Thyroid gland (tissue), 4 donors: ENCODE measurements around the gene HDAC9. TPM values are rescaled to one million over a fixed set of nuclear protein-coding genes. Genes with fewer than 3 reads are reported as not detected.

Experiments
- DNase-seq, 2 donors: peaks; one replicate each; pipeline ENCODE4 v3.0.0-alpha.2; 2019
- H3K27ac ChIP-seq, 3 donors: fragments of 200-600 bp; sonication (generic); 1 replicate in 2 of 3; 2 replicates in 1 of 3; pipeline ENCODE4 v1.5.1; 2016 to 2019; ENCODE audit warnings: mild to moderate bottlenecking in 1 of 3, moderate library complexity in 1 of 3
- H3K27me3 ChIP-seq: fragments of 200-600 bp; sonication (generic); one replicate; pipeline ENCODE4 v1.5.1; 2019
- H3K36me3 ChIP-seq, 2 donors: fragments of 200-600 bp; sonication (generic); one replicate each; pipeline ENCODE4 v1.5.1; 2016 to 2019
- H3K4me1 ChIP-seq, 2 donors: fragments of 200-600 bp; sonication (generic); one replicate each; pipeline ENCODE4 v1.5.1; 2017 to 2019
- H3K4me3 ChIP-seq, 3 donors: fragments of 200-600 bp; sonication (generic); replicated peaks in 1 of 3; 1 replicate in 2 of 3; 2 replicates in 1 of 3; pipeline ENCODE4 v1.5.1; 2016; ENCODE audit warnings: mild to moderate bottlenecking in 1 of 3
- H3K9me3 ChIP-seq: fragments of 200-600 bp; sonication (generic); one replicate; pipeline ENCODE4 v1.5.1; 2017
- CTCF ChIP-seq, 6 experiments: fragments of 200-600 bp in 3 of 6; fragments of 450-650 bp in 3 of 6; sonication (generic) in 3 of 6; IDR thresholded peaks; one replicate each; pipeline ENCODE4 v1.5.1; 2016 to 2019; ENCODE audit warnings: antibody characterized with exemption in 6 of 6, mild to moderate bottlenecking in 2 of 6, inconsistent platforms in 1 of 6, moderate library complexity in 1 of 6
- POLR2A ChIP-seq, 2 donors: fragments of 450-650 bp; IDR thresholded peaks; one replicate each; pipeline ENCODE4 v1.6.1; 2017; ENCODE audit warnings: antibody characterized with exemption in 2 of 2, mild to moderate bottlenecking in 2 of 2, moderate library complexity in 1 of 2
- WGBS, 2 donors: methylation state at CpG; one replicate each; pipeline ENCODE4 v1.1.5; 2017; 5-methylcytosine and 5-hydroxymethylcytosine counted together
- intact Hi-C: fragments of 100-400 bp; cut with DNase I; formaldehyde crosslinking; loops from one replicate; pipeline ENCODE4 v1.15.1; 2023
- total RNA-seq, 4 donors: library from RNA; depleted of rRNA; stranded (reverse); fragments of >200 nt; gene quantifications; one replicate each; pipeline ENCODE4 v1.2.3, GENCODE V29; 2016

Gene HDAC9
- total RNA-seq, 4 donors from 2014 or later = 5.4 to 28.2 (median 7.2) TPM

- TF ChIP-seq POLR2A (IDR thresholded peaks at IDR 0.05) (no peak), CTCF (IDR thresholded peaks at IDR 0.05) (no peak)
- Histone ChIP-seq H3K27ac (no peak overlapping the region), H3K36me3 (no peaks in the 10 kb centered on the region), H3K27me3 (no peaks in the 10 kb centered on the region), H3K4me3 (no peak overlapping the region), H3K4me1 (no peaks in the 10 kb centered on the region), H3K9me3 (no peaks in the 10 kb centered on the region)
- no peak for DNase-seq
- intact Hi-C loops = no loop called here
- 68 to 69% methylated on average over 3 of the region's 3 CpGs for WGBS, 2 donors
Observed at GRCh38 chr7:18644981-18645380, 149.4 kb downstream of the HDAC9 start.

- H3K27me3 ChIP-seq = no peaks in the 10 kb centered on the region
- WGBS, 2 donors = 93 to 95% methylated on average over 5 of the region's 5 CpGs
- DNase-seq = no peak
- H3K4me1 ChIP-seq = no peaks in the 10 kb centered on the region
- no peaks in the 10 kb centered on the region for H3K9me3 ChIP-seq
- no peak for TF ChIP-seq POLR2A (IDR thresholded peaks at IDR 0.05)
- no peak for TF ChIP-seq CTCF (IDR thresholded peaks at IDR 0.05)
- no peaks in the 10 kb centered on the region for H3K36me3 ChIP-seq
- H3K4me3 ChIP-seq = no peak overlapping the region
- intact Hi-C loops = no loop called here
- no peak overlapping the region for H3K27ac ChIP-seq
Observed at GRCh38 chr7:18647582-18647981, 152.0 kb downstream of the HDAC9 start.

- no peak for DNase-seq
- intact Hi-C loops = no loop called here
- H3K36me3 ChIP-seq = no peaks in the 10 kb centered on the region
- no peak for TF ChIP-seq POLR2A (IDR thresholded peaks at IDR 0.05)
- no peak for TF ChIP-seq CTCF (IDR thresholded peaks at IDR 0.05)
- H3K4me3 ChIP-seq = no peak overlapping the region
- H3K4me1 ChIP-seq = no peaks in the 10 kb centered on the region
- no peaks in the 10 kb centered on the region for H3K9me3 ChIP-seq
- 94 to 96% methylated on average over 9 of the region's 9 CpGs for WGBS, 2 donors
- H3K27ac ChIP-seq = no peak overlapping the region
- no peaks in the 10 kb centered on the region for H3K27me3 ChIP-seq
Observed at GRCh38 chr7:18648849-18649758, 153.6 kb downstream of the HDAC9 start.

GRCh38 chr7:18653381-18654155 is 158.0 kb downstream of the HDAC9 start:
- 96 to 98% methylated on average over 2 of the region's 2 CpGs for WGBS, 2 donors
- intact Hi-C loops = no loop called here
- H3K36me3 ChIP-seq = no peaks in the 10 kb centered on the region
- no peak for DNase-seq
- TF ChIP-seq POLR2A (IDR thresholded peaks at IDR 0.05) = no peak
- TF ChIP-seq CTCF (IDR thresholded peaks at IDR 0.05) = no peak
- H3K4me1 ChIP-seq = no peaks in the 10 kb centered on the region
- no peak overlapping the region for H3K27ac ChIP-seq
- H3K4me3 ChIP-seq = no peak overlapping the region
- H3K27me3 ChIP-seq = no peaks in the 10 kb centered on the region
- no peaks in the 10 kb centered on the region for H3K9me3 ChIP-seq

- DNase-seq = no peak
- Histone ChIP-seq H3K27ac (no peak overlapping the region), H3K9me3 (no peaks in the 10 kb centered on the region), H3K36me3 (no peaks in the 10 kb centered on the region), H3K27me3 (no peaks in the 10 kb centered on the region), H3K4me1 (no peaks in the 10 kb centered on the region), H3K4me3 (no peak overlapping the region)
- WGBS, 2 donors = 78 to 86% methylated on average over 9 of the region's 9 CpGs
- TF ChIP-seq POLR2A (IDR thresholded peaks at IDR 0.05) = no peak
- no peak for TF ChIP-seq CTCF (IDR thresholded peaks at IDR 0.05)
- intact Hi-C loops = no loop called here
Observed at GRCh38 chr7:18654709-18655108, 159.2 kb downstream of the HDAC9 start.
